HG03575 (cell line): Measurements from ENCODE around the gene IPO9.
"Not testable (repeated sequence)": the region's sequence is repeated elsewhere in the genome, so short reads cannot be mapped to it uniquely, and the experiment has no call there.

ENCODE experiments used
- ATAC-seq: cut with Tn5 transposase; IDR thresholded peaks from one replicate; pipeline ENCODE4 v1.9.1; 2021; ENCODE audit not compliant: unreplicated experiment, insufficient number of reproducible peaks, low FRiP score; ENCODE audit errors: extremely low read depth

The IPO9 gene

GRCh38 chr1:201898240-201898894 lies 69.4 kb downstream of the IPO9 start:
- no peak for ATAC-seq

GRCh38 chr1:201898992-201899391 lies 70.0 kb downstream of the IPO9 start:
- no peak for ATAC-seq

GRCh38 chr1:201899683-201900429 lies 70.9 kb downstream of the IPO9 start:
- ATAC-seq = no peak

DNA sequence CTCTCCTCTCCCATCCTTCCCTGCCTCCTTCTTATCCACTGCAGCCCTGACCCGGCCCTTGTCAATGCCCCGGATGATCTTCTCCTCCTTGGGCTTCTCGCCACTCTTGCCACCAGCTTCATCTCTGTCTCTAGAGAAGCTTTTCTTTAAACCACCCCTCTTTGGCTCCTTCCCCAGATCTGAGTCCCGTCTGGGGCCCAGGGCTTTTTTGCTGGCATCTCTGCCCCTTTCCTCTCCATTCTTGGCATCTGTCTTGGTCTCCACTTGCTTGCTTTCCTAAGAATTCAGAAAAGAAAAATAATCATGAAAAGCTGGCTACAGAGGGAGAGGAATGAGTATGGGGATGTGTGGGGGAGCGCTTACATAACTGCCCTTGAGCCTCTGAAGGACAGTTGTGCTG lies 71.5 kb downstream of the IPO9 start:
- no peak for ATAC-seq

DNA sequence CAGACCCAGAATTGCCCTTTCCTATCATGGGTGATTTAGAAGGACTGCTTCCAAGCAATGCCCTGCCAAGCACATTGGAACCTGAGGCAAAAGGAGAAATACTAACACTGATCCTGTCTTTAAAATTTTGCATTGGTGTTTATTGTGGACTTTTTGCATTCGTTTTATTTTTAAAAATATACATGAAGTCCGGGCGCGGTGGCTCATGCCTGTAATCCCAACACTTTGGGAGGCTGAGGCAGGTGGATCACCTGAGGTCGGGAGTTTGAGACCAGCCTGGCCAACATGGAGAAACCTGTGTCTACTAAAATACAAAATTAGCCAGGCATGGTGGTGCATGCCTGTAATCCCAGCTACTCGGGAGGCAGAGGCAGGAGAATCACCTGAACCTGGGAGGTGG lies 72.1 kb downstream of the IPO9 start:
- not testable (repeated sequence) for ATAC-seq

DNA sequence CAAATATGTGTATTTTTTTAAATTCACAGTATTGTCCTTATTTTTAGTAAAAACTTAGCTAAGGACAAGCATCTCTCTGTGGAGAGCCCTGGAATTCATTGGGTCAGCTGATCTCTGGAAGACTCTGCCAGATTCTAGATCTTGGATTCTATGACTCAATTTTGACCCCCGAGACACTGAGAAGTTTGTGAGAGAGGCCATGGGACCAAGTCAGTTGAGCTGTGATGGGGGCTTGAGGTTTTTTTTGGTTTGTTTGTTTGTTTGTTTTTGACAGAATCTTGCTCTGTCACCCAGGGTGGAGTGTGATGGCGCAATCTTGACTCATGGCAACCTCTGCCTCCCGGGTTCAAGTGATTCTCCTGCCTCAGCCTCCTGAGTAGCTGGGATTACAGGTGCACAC lies 73.2 kb downstream of the IPO9 start:
- ATAC-seq = no peak

DNA sequence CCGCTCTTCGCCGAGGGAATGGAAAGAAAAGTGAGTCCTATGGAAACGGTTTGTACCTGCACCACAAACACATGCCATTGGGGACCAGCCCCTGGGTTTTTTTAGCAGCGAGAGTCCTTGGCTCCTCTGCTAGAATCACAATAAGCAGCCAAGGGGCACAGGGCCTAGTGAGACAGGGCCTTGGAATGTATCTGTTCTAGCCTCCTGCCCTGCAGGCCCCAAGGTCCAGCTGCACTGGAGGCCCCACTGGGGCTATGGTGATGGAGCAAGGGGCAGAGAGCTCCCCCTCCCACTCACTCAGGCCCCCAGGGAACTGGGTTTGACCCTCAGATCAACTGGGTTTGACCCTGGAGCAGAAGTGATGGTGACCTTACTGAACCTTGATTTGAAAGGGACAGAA lies 74.2 kb downstream of the IPO9 start:
- no peak for ATAC-seq

- ATAC-seq = no peak
These were observed 75.6 kb downstream of the IPO9 start for GRCh38 chr1:201904579-201904978.

DNA sequence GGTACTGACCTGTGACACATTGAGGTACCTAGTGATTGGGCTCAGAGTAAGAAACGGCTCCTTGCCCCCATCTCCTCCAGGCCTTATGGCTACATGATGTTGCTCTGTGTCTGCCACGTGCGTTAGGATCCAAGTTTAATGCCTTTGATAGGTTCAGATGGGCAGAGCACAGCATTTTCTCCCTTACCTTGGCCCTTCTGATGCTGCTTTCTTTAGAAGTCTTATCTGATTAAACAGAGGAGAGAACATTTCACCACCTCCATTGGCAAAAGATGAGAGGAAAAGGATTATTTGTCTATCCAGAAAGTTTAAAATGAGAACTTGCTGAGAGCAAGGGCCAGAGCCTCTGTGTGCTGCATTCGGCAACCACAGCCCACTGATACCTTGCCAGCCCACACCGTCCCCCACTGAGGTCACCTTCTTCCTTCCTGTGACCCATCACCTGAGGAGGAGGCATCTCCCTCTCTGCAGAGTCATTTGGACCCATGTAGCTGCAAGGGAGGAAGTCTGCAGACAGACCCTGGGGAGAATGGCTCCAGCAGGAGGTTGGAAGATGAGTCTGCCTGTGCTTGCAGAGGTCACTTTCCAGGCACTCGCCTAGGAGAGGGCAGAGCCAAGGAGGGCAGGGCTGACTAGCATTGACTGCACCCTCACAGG lies 76.4 kb downstream of the IPO9 start:
- no peak for ATAC-seq

DNA sequence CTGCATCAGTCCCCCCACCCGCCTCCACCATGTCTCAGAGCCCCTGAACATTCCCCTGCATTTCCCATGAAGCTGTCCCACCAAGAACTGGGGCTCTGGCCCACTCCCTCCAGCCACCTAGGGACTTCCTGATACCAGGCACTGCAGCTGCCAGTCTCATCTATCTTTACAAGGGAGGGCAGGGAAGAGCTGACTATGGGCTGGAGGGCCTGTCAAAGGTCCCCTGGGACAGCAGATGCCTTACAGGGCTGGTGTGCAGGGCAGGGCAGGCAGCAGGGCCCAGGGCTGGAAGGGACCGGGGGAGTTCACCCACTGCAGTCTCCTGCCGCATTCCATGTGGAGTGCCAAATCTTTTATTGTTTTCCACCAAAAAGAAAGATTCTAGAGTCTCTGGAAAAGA lies 77.4 kb downstream of the IPO9 start:
- no peak for ATAC-seq

GRCh38 chr1:201907621-201908020 lies 78.7 kb downstream of the IPO9 start:
- ATAC-seq = no peak

GRCh38 chr1:201911826-201912571 lies 83.0 kb downstream of the IPO9 start:
- no peak for ATAC-seq

- no peak for ATAC-seq
These were observed 83.9 kb downstream of the IPO9 start for GRCh38 chr1:201912832-201913231.

DNA sequence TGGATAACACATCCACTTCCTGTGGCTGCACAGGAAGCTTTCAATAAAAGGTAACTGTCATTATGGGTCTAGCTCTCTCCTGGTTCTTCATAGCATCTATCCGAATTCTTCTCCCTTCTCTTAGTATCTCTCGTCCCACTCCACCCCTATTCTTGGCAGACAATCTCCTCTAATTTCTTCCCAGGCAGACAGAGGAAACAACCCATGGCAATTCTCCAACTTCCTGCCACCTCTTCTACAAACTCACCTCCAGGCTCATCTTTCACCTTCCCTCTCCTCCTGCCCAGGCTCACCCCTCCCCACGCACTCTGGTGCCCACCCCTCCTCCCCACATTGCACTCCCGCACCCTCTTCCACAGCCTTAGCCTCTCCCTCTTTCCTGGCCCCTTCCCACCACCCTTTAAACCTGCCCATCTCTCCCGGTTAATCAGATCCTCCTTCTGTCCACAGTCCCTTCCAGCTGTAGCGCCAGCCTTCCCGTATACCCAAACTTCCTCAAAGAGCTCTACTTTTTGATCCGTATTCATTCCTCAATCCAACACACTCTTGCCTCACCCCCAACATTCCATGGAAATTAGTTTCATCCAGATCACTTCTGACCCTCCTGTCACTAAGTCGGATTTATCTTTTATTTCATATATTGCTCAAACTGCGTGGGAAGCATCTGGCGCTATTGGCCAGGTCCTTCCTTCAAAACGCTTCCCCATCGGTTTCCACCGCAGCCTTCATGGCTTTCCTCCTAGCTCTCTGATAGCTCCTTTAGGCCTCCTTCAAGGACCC lies 85.7 kb downstream of the IPO9 start:
- no peak for ATAC-seq

- ATAC-seq = no peak
These were observed 87.8 kb downstream of the IPO9 start for GRCh38 chr1:201916649-201917249.

DNA sequence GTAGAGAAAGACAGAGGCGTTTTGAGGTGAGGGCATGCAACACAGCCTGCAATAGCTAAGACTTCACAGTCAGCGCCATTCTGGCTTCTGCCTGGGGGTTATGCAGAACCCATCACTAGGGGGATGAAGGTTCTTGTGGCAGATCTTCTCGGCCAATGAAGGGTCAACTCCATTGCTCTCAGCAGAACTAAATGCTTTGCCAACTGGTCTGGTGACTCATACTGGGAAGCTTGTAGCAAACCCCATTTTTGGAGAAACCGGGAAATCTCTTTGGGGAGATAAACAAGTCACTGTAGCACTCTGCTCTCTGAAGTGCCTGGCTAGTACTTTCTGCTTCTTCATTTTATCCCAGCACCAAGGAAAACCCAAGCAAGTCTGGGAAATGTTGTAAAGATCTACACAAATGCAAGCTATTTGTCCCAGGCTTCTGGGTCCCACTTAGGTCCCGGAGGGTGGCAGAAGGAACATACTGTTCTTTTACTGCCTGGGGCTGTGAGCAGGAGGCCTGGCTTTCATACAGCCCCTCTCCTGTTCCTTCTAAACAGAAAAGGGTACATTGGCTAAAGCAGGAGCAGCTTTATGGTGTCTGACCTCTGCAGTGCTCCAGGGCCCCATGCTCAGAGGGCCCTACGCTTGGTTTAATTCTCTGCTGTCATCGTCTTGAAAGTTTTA lies 88.5 kb downstream of the IPO9 start:
- ATAC-seq = no peak

DNA sequence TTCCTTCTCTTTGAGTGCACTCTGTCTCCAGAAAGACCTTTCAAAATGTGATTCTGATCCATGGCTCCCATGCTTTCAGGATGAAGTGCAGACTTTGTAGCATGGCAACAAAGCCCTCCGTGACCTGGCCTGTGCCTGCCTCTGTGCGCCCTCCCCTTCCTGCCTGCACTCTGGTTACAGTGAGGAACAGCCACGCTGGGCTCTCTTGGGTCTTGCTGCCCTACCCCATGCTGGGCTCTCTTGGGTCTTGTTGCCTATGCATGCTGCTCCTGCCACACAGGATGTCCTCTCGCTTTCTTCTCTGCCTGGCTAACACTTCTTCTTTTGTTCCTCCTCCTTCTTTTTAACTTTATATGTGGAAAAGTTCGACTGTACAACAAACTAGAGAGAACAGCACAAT lies 89.4 kb downstream of the IPO9 start:
- no peak for ATAC-seq

DNA sequence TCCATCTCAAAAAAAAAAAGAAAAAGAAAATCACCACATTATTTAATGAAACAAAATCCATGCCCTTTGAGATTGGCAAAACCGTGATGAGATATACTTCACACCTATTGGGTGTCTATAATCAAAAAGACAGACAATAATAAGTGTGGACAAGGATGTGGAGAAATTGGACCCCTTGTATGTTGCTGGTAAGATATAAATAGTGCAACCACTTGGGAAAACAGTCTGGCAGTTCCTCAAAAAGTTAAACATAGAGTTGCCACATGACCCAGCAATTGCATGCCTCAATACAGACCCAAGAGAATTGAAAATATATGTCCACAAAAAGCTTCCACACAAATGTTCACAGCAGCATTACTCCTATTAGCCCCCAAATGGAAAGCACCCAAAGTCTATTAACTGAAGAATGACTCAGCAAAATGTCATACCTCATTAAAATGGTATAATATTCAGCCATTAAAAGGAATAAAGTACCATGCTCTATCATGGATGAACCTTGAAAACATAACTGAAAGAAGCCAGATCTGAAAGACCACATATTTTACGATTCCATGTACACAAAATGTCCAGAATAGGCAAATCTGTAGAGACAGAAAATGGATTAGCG lies 93.1 kb downstream of the IPO9 start:
- no peak for ATAC-seq
